HCT116 (cell line): ENCODE measurements around the gene NFE2L3. TPM values are rescaled to one million over a fixed set of nuclear protein-coding genes. Genes with fewer than 3 reads are reported as not detected.
A peak's percentile ranks its signal among the peaks of the same experiment; 100 is the strongest.

Source experiments
- ATAC-seq: fragments of 200-7000 bp; cut with Tn5 transposase; 2 replicates; pipeline ENCODE4 v1.9.1; 2020; ENCODE audit warnings: mild to moderate bottlenecking, moderate library complexity
- Bru-seq: library from RNA; stranded (reverse); fragments of 400-500 nt; gene quantifications from one replicate; lab custom pipeline; 2021; lab: Mats Ljungman, UMichigan
- BruChase-seq, 2 experiments: library from RNA; stranded (reverse); fragments of 400-500 nt; gene quantifications; one replicate each; lab custom pipeline; 2021; lab: Mats Ljungman, UMichigan
- BruUV-seq: library from RNA; stranded (reverse); fragments of 400-500 nt; replicated peaks from 2 replicates; lab custom pipeline; 2021; lab: Mats Ljungman, UMichigan
- CTCF ChIA-PET: fragments of 300-600 bp; sonication (Branson Sonifier 250); formaldehyde crosslinking; loops from one replicate; lab custom pipeline; 2021; ENCODE audit warnings: antibody characterized with exemption; lab: Charles Lee
- POLR2A ChIA-PET: fragments of 300-600, 350-600 bp; sonication (Branson Sonifier 250); formaldehyde crosslinking; loops from one replicate; lab custom pipeline; 2021; ENCODE audit warnings: antibody characterized with exemption; lab: Charles Lee
- RAD21 ChIA-PET, 2 experiments: fragments of 300-600 bp; sonication (Branson Sonifier 250); formaldehyde crosslinking; loops; one replicate each; lab custom pipeline; 2023; ENCODE audit warnings: low total read pairs in 2 of 2; ENCODE audit not compliant: uncharacterized antibody in 2 of 2, unreplicated experiment in 2 of 2, low non-redundant PET in 1 of 2; lab: Charles Lee
- DNase-seq: peaks from one replicate; pipeline ENCODE4 v3.0.0-alpha.2; 2010; ENCODE audit warnings: low read depth, low spot score
- H2AFZ ChIP-seq: fragments of 200-600 bp; shearing (Covaris generic), sonication (generic); 2 replicates; pipeline ENCODE4 v1.6.1; 2017; ENCODE audit warnings: low read depth, mixed run types, mixed read lengths, antibody characterized with exemption, low read length; ENCODE audit not compliant: poor library complexity, severe bottlenecking
- H3K27ac ChIP-seq: 2 replicates; pipeline ENCODE4 v1.5.1; 2012; ENCODE audit warnings: low read depth, low read length
- H3K27me3 ChIP-seq: fragments of 200-600 bp; sonication (generic); 2 replicates; pipeline ENCODE4 v1.6.1; 2016; ENCODE audit warnings: mixed run types, low read length, mixed read lengths; ENCODE audit not compliant: insufficient read depth
- H3K36me3 ChIP-seq, 2 experiments: fragments of 200-500 bp in 1 of 2; fragments of 200-600 bp in 1 of 2; sonication (Bioruptor generic) in 1 of 2; sonication (generic) in 1 of 2; 2 replicates each; pipeline versions ENCODE4 v1.5.1 to v1.6.1; 2014 to 2016; ENCODE audit warnings: low read length in 2 of 2, inconsistent platforms in 1 of 2, mixed read lengths in 1 of 2, mixed run types in 1 of 2; ENCODE audit not compliant: insufficient read depth in 2 of 2, control insufficient read depth in 1 of 2
- H3K4me1 ChIP-seq, 2 experiments: fragments of 200-600 bp in 1 of 2; sonication (generic) in 1 of 2; 2 replicates each; pipeline versions ENCODE4 v1.5.1 to v1.6.1; 2012 to 2017; ENCODE audit warnings: low read length in 2 of 2, inconsistent platforms in 1 of 2, mild to moderate bottlenecking in 1 of 2, mixed read lengths in 1 of 2, mixed run types in 1 of 2, moderate library complexity in 1 of 2; ENCODE audit not compliant: insufficient read depth in 2 of 2, control insufficient read depth in 1 of 2
- H3K4me2 ChIP-seq: fragments of 200-600 bp; sonication (generic); 2 replicates; pipeline ENCODE4 v1.6.1; 2017; ENCODE audit warnings: mixed run types, low read length, mixed read lengths
- H3K4me3 ChIP-seq, 2 experiments: fragments of 200-600 bp in 1 of 2; sonication (generic) in 1 of 2; replicated peaks in 1 of 2; 2 replicates each; pipeline ENCODE4 v1.5.1; 2011 to 2016; ENCODE audit warnings: low read length in 2 of 2, control low read depth in 1 of 2, low read depth in 1 of 2, mild to moderate bottlenecking in 1 of 2, mixed read lengths in 1 of 2, mixed run types in 1 of 2
- H3K79me2 ChIP-seq: fragments of 200-600 bp; sonication (generic); 2 replicates; pipeline ENCODE4 v1.6.1; 2017; ENCODE audit warnings: mild to moderate bottlenecking, mixed run types, low read length, moderate library complexity, mixed read lengths; ENCODE audit not compliant: insufficient read depth
- H3K9ac ChIP-seq: fragments of 200-600 bp; sonication (generic); 2 replicates; pipeline ENCODE4 v1.6.1; 2016; ENCODE audit warnings: low read length, mixed read lengths
- H3K9me2 ChIP-seq: fragments of 200-600 bp; sonication (generic), shearing (Covaris generic); 2 replicates; pipeline ENCODE4 v1.6.1; 2017; ENCODE audit warnings: mixed run types, mild to moderate bottlenecking, moderate library complexity; ENCODE audit not compliant: insufficient read depth
- H3K9me3 ChIP-seq, 2 experiments: fragments of 200-500 bp in 1 of 2; fragments of 200-600 bp in 1 of 2; sonication (Bioruptor generic) in 1 of 2; sonication (generic) in 1 of 2; 2 replicates each; pipeline ENCODE4 v1.6.1; 2014 to 2017; ENCODE audit warnings: low read length in 2 of 2, mixed read lengths in 2 of 2, inconsistent platforms in 1 of 2, low read depth in 1 of 2, mild to moderate bottlenecking in 1 of 2, mixed run types in 1 of 2, moderate library complexity in 1 of 2; ENCODE audit not compliant: control insufficient read depth in 1 of 2, insufficient read depth in 1 of 2
- H4K20me1 ChIP-seq: fragments of 200-600 bp; sonication (generic), shearing (Covaris generic); 2 replicates; pipeline ENCODE4 v1.6.1; 2017; ENCODE audit warnings: mixed run types, mild to moderate bottlenecking, moderate library complexity; ENCODE audit not compliant: insufficient read depth
- CBX3 ChIP-seq: IDR thresholded peaks from 2 replicates; pipeline ENCODE4 v1.6.1; 2012; ENCODE audit warnings: low read depth
- CTCF ChIP-seq, 3 experiments: fragments of 200-600 bp in 1 of 3; sonication (generic) in 1 of 3; IDR thresholded peaks in 2 of 3; conservative IDR thresholded peaks in 1 of 3; 2 replicates each; pipeline ENCODE4 v1.5.1; 2012 to 2017; ENCODE audit warnings: low read depth in 2 of 3, low read length in 2 of 3, antibody characterized with exemption in 1 of 3, borderline replicate concordance in 1 of 3, control low read depth in 1 of 3, mild to moderate bottlenecking in 1 of 3, mixed read lengths in 1 of 3, mixed run types in 1 of 3, moderate library complexity in 1 of 3; ENCODE audit not compliant: insufficient read depth in 1 of 3
- EGR1 ChIP-seq: IDR thresholded peaks from 2 replicates; pipeline ENCODE4 v1.6.1; 2012; ENCODE audit warnings: low read depth
- ELF1 ChIP-seq: IDR thresholded peaks from 2 replicates; pipeline ENCODE4 v1.6.1; 2012; ENCODE audit warnings: low read depth, borderline replicate concordance
- EZH2 ChIP-seq: fragments of 200-600 bp; sonication (generic); IDR thresholded peaks from 2 replicates; pipeline ENCODE4 v1.6.1; 2017; ENCODE audit warnings: antibody characterized with exemption, mixed run types
- EZH2phosphoT487 ChIP-seq: fragments of 200-600 bp; IDR thresholded peaks from 2 replicates; pipeline ENCODE4 v1.6.1; 2018; ENCODE audit warnings: antibody characterized with exemption, borderline replicate concordance
- FOSL1 ChIP-seq: IDR thresholded peaks from 2 replicates; pipeline ENCODE4 v1.6.1; 2012; ENCODE audit warnings: low read depth
- JUND ChIP-seq: IDR thresholded peaks from 2 replicates; pipeline ENCODE4 v1.6.1; 2012
- POLR2A ChIP-seq: IDR thresholded peaks from 2 replicates; pipeline ENCODE4 v1.7.0; 2011; ENCODE audit warnings: borderline replicate concordance; ENCODE audit not compliant: insufficient read depth, insufficient read length; ENCODE audit errors: extremely low read depth
- POLR2AphosphoS5 ChIP-seq: IDR thresholded peaks from 2 replicates; pipeline ENCODE4 v1.6.1; 2011; ENCODE audit warnings: mild to moderate bottlenecking, low read depth, low read length, moderate library complexity
- RAD21 ChIP-seq: IDR thresholded peaks from 2 replicates; pipeline ENCODE4 v1.6.1; 2012; ENCODE audit warnings: low read depth, mild to moderate bottlenecking
- REST ChIP-seq: IDR thresholded peaks from 2 replicates; pipeline ENCODE4 v1.6.1; 2012; ENCODE audit warnings: low read depth
- SIN3A ChIP-seq: IDR thresholded peaks from 2 replicates; pipeline ENCODE4 v1.6.1; 2012; ENCODE audit warnings: low read depth
- SP1 ChIP-seq: IDR thresholded peaks from 2 replicates; pipeline ENCODE4 v1.6.1; 2012; ENCODE audit warnings: low read depth
- SRF ChIP-seq: IDR thresholded peaks from 2 replicates; pipeline ENCODE4 v1.6.1; 2012; ENCODE audit warnings: low read depth
- TCF7L2 ChIP-seq: IDR thresholded peaks from 2 replicates; pipeline ENCODE4 v1.7.0; 2011; ENCODE audit warnings: borderline replicate concordance, inconsistent platforms; ENCODE audit not compliant: insufficient read depth, insufficient read length; ENCODE audit errors: extremely low read depth
- YY1 ChIP-seq: IDR thresholded peaks from 2 replicates; pipeline ENCODE4 v1.6.1; 2011; ENCODE audit warnings: low read length, low read depth, moderate library complexity, mild to moderate bottlenecking; ENCODE audit not compliant: insufficient replicate concordance; ENCODE audit errors: extremely low read depth
- ZNF274 ChIP-seq: fragments of 200-500 bp; sonication (Bioruptor generic); IDR thresholded peaks from 2 replicates; pipeline ENCODE4 v1.6.1; 2014; ENCODE audit warnings: mild to moderate bottlenecking, low read depth, low read length, inconsistent platforms
- intact Hi-C: fragments of 100-400 bp; cut with micrococcal nuclease; formaldehyde crosslinking; loops from 2 replicates; pipeline ENCODE4 v1.10.0; 2022
- long read RNA-seq: library from polyadenylated mRNA; unstranded; transcript quantifications from one replicate; pipeline ENCODE4 v2.0.0, GENCODE V29; 2021; ENCODE audit not compliant: unreplicated experiment
- polyA plus RNA-seq: library from polyadenylated mRNA; unstranded; fragments of >200 nt; gene quantifications from 2 replicates; pipeline ENCODE4 v1.2.1, GENCODE V29; 2012; ENCODE audit warnings: missing spikeins
- total RNA-seq: library from RNA; stranded (reverse); gene quantifications from one replicate; pipeline ENCODE4 v1.2.1, GENCODE V29; 2021; ENCODE audit not compliant: unreplicated experiment
- TF ChIP-seq, protein P1 (sequence below): IDR thresholded peaks from 2 replicates; pipeline ENCODE4 v1.6.1; 2012

The NFE2L3 gene
- 27.0 TPM for total RNA-seq
- 9.7 and 16.0 TPM in 2 replicates for polyA plus RNA-seq
- percentile 63 among the genes with signal in this experiment for Bru-seq, nascent RNA
- percentile 66 among the genes with signal in this experiment for BruChase-seq, experiment 1, labeled RNA remaining after a 6-hour chase
- percentile 55 among the genes with signal in this experiment for BruChase-seq, experiment 2, labeled RNA remaining after a 2-hour chase
- long read RNA-seq, transcript NFE2L3-201 (4 exons, 3,686 nt): major isoform, 179 of 192 reads
- long read RNA-seq, partial matches to known transcripts: 7 of 192 reads
- long read RNA-seq, other reads (novel, unspliced or antisense): 4 of 192 reads

DNA sequence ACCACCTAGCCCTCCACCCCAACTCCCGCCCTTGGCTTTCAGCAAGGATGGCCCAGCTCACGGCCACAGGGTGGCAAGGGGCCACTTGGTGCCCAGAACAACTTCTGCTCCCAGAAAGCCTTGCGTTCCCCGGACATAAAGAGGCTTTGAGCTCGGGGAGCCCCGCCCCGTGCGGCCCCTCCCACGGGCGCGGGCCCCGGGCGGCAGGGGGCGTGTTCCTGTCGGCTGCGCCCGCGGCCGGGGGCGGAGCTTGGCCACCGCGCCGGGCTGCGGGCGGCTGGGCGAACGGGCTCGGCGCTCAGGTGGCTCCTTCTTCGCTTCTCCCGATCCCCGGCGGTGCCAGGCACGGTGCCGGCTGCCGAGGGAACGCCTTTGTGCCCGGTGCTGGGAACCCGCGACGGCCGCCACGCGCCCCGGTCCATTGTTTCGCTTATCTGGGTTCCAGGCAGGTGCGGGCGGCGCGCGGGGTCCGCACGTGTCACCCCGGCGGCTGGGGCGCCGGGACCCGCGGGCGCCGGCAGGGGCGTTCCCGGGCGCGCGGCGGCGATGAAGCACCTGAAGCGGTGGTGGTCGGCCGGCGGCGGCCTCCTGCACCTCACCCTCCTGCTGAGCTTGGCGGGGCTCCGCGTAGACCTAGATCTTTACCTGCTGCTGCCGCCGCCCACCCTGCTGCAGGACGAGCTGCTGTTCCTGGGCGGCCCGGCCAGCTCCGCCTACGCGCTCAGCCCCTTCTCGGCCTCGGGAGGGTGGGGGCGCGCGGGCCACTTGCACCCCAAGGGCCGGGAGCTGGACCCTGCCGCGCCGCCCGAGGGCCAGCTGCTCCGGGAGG, at the start of gene NFE2L3:
Gene NFE2L3, plus strand, starts transcription at position 246 of the 829 bp plus-strand sequence. Its CDS starts 301 bp downstream, at position 547.
- ChIA-PET RAD21 (interaction anchor here in 1 of 2 experiments (0.7 kb wide), 1 partner anchor 213 kb away, joined by 3 read pairs; no protein-coding TSS in a partner anchor), POLR2A (interaction anchor here (0.6 to 1.3 kb wide), 4 partner anchors 45 to 192 kb away, joined by 3 to 4 read pairs (median 3); no protein-coding TSS in a partner anchor), CTCF (interaction anchor here (0.6 to 1.6 kb wide), 5 partner anchors 14 to 298 kb away, joined by 3 to 6 read pairs (median 4); no protein-coding TSS in a partner anchor)
- ATAC-seq: peak; percentile 86
- Histone ChIP-seq H3K4me3 (peak within 1 kb of the TSS; percentile 49 to 62), H3K27me3 (no peaks in the 10 kb centered on the region), H2AFZ (peak within 1 kb of the TSS; percentile 95), H3K27ac (peak within 1 kb of the TSS; percentile 57; the same call in 1 of the 2 replicates), H3K9me3 (no peaks in the 10 kb centered on the region), H3K9ac (peak within 1 kb of the TSS; percentile 67), H3K36me3 (no peaks in the 10 kb centered on the region), H3K79me2 (peaks cover 39% of the 10 kb centered on the region), H3K4me1 (peaks cover 28 to 51% of the 10 kb centered on the region in 2 experiments), H3K9me2 (no peaks in the 10 kb centered on the region), H3K4me2 (peak within 1 kb of the TSS; percentile 88), H4K20me1 (no peaks in the 10 kb centered on the region; the same call in 1 of the 2 replicates)
- peak; percentile 64 for DNase-seq
- intact Hi-C loops: loop anchor here (5.0 kb wide), 1 partner anchor 60 kb away; no protein-coding TSS in a partner anchor
- BruUV-seq: no TSS peak
- TF ChIP-seq CBX3 (0 out of 2 replicates have a peak, but pooled peaks have one; percentile 0), RAD21 (no peak), JUND (no peak), SP1 (no peak), TCF7L2 (no peak), YY1 (no peak), ZNF274 (no peak), SIN3A (no peak), POLR2AphosphoS5 (peak; percentile 75), POLR2A (peak; percentile 31), EZH2phosphoT487 (no peak), CTCF (IDR thresholded peaks at IDR 0.05 in 2 of 3, conservative IDR thresholded peaks at IDR 0.05 in 1 of 3; ENCODE audit: borderline replicate concordance in 1 of 3, insufficient read depth in 1 of 3, low read depth in 2 of 3, low read length in 2 of 3) (no peak), EZH2 (no peak), EGR1 (no peak), REST (no peak), SRF (no peak), FOSL1 (no peak), ELF1 (no peak)
- TF ChIP-seq, protein P1, sequence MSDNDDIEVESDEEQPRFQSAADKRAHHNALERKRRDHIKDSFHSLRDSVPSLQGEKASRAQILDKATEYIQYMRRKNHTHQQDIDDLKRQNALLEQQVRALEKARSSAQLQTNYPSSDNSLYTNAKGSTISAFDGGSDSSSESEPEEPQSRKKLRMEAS: peak; percentile 21; the same call in 1 of the 2 replicates
